IPS-15b (cell line): ENCODE data around the gene PTPRU.

Source experiments
- H3K27me3 ChIP-seq: one replicate; pipeline ENCODE4 v1.6.1; 2013; ENCODE audit warnings: low read length; ENCODE audit not compliant: control insufficient read depth, insufficient read depth
- H3K36me3 ChIP-seq: one replicate; pipeline ENCODE4 v1.6.1; 2013; ENCODE audit warnings: low read length; ENCODE audit not compliant: control insufficient read depth, insufficient read depth
- H3K4me1 ChIP-seq: one replicate; pipeline ENCODE4 v1.6.1; 2013; ENCODE audit warnings: mild to moderate bottlenecking, low read length; ENCODE audit not compliant: control insufficient read depth, insufficient read depth
- H3K4me3 ChIP-seq: one replicate; pipeline ENCODE4 v1.5.1; 2013; ENCODE audit warnings: low read depth, low read length
- H3K9ac ChIP-seq: one replicate; pipeline ENCODE4 v1.6.1; 2013; ENCODE audit warnings: low read depth, mild to moderate bottlenecking, low read length
- H3K9me3 ChIP-seq: one replicate; pipeline ENCODE4 v1.6.1; 2013; ENCODE audit warnings: mild to moderate bottlenecking, low read length; ENCODE audit not compliant: control insufficient read depth, insufficient read depth

Gene PTPRU

GRCh38 chr1:29237852-29238619 lies 1.7 kb downstream of the PTPRU start:
- H3K4me1 ChIP-seq, result peaks cover 17% of the 10 kb centered on the region
- H3K27me3 ChIP-seq, result peaks cover 53% of the 10 kb centered on the region
- H3K9ac ChIP-seq, result no peak overlapping the region
- peak overlapping the region; percentile 61 for H3K4me3 ChIP-seq
- H3K9me3 ChIP-seq, result no peaks in the 10 kb centered on the region
- no peaks in the 10 kb centered on the region for H3K36me3 ChIP-seq

GRCh38 chr1:29238620-29239002 lies 2.3 kb downstream of the PTPRU start:
- Histone ChIP-seq H3K4me3 (peak overlapping the region; percentile 61), H3K9ac (no peak overlapping the region), H3K9me3 (no peaks in the 10 kb centered on the region), H3K4me1 (peaks cover 20% of the 10 kb centered on the region), H3K36me3 (no peaks in the 10 kb centered on the region), H3K27me3 (peaks cover 52% of the 10 kb centered on the region)

- H3K4me3 ChIP-seq, result peak overlapping the region; percentile 26
- peaks cover 20% of the 10 kb centered on the region for H3K4me1 ChIP-seq
- no peak overlapping the region for H3K9ac ChIP-seq
- H3K9me3 ChIP-seq, result no peaks in the 10 kb centered on the region
- H3K36me3 ChIP-seq, result no peaks in the 10 kb centered on the region
- H3K27me3 ChIP-seq, result peaks cover 47% of the 10 kb centered on the region
These were observed 2.8 kb downstream of the PTPRU start for GRCh38 chr1:29239142-29239541.

- H3K4me3 ChIP-seq, result no peak overlapping the region
- no peak overlapping the region for H3K9ac ChIP-seq
- H3K27me3 ChIP-seq, result peaks cover 38% of the 10 kb centered on the region
- H3K36me3 ChIP-seq, result no peaks in the 10 kb centered on the region
- H3K9me3 ChIP-seq, result no peaks in the 10 kb centered on the region
- peaks cover 20% of the 10 kb centered on the region for H3K4me1 ChIP-seq
These were observed 4.1 kb downstream of the PTPRU start for GRCh38 chr1:29240400-29240837.

GRCh38 chr1:29240986-29241385 lies 4.7 kb downstream of the PTPRU start:
- H3K27me3 ChIP-seq, result peaks cover 32% of the 10 kb centered on the region

GRCh38 chr1:29243023-29243870 lies 6.9 kb downstream of the PTPRU start:
- H3K36me3 ChIP-seq, result no peaks in the 10 kb centered on the region
- H3K9ac ChIP-seq, result no peak overlapping the region
- H3K27me3 ChIP-seq, result peaks cover 18% of the 10 kb centered on the region
- H3K4me3 ChIP-seq, result no peak overlapping the region
- H3K9me3 ChIP-seq, result no peaks in the 10 kb centered on the region
- H3K4me1 ChIP-seq, result peaks cover 17% of the 10 kb centered on the region

More at GRCh38 chr1:29240986-29241385, 4.7 kb downstream of the PTPRU start:
- H3K4me1 ChIP-seq, result peaks cover 17% of the 10 kb centered on the region
- H3K9me3 ChIP-seq, result no peaks in the 10 kb centered on the region
- no peaks in the 10 kb centered on the region for H3K36me3 ChIP-seq
- no peak overlapping the region for H3K4me3 ChIP-seq
- no peak overlapping the region for H3K9ac ChIP-seq

- Histone ChIP-seq H3K9ac (no peak overlapping the region), H3K4me3 (no peak overlapping the region), H3K9me3 (no peaks in the 10 kb centered on the region), H3K27me3 (peaks cover 12% of the 10 kb centered on the region), H3K4me1 (peaks cover 16% of the 10 kb centered on the region), H3K36me3 (no peaks in the 10 kb centered on the region)
These were observed 7.5 kb downstream of the PTPRU start for GRCh38 chr1:29243871-29244200.

GRCh38 chr1:29245261-29245660 lies 8.9 kb downstream of the PTPRU start:
- H3K36me3 ChIP-seq, result no peaks in the 10 kb centered on the region
- H3K9me3 ChIP-seq, result no peaks in the 10 kb centered on the region
- H3K4me3 ChIP-seq, result no peak overlapping the region
- peaks cover 16% of the 10 kb centered on the region for H3K4me1 ChIP-seq
- H3K9ac ChIP-seq, result no peak overlapping the region
- no peaks in the 10 kb centered on the region for H3K27me3 ChIP-seq

GRCh38 chr1:29245876-29246275 lies 9.6 kb downstream of the PTPRU start:
- Histone ChIP-seq H3K4me1 (peaks cover 16% of the 10 kb centered on the region), H3K9ac (no peak overlapping the region), H3K36me3 (no peaks in the 10 kb centered on the region), H3K4me3 (no peak overlapping the region), H3K9me3 (no peaks in the 10 kb centered on the region), H3K27me3 (no peaks in the 10 kb centered on the region)

GRCh38 chr1:29247044-29247443 lies 10.7 kb downstream of the PTPRU start:
- no peaks in the 10 kb centered on the region for H3K36me3 ChIP-seq
- H3K9ac ChIP-seq, result no peak overlapping the region
- H3K9me3 ChIP-seq, result no peaks in the 10 kb centered on the region
- H3K27me3 ChIP-seq, result no peaks in the 10 kb centered on the region
- peaks cover 16% of the 10 kb centered on the region for H3K4me1 ChIP-seq
- no peak overlapping the region for H3K4me3 ChIP-seq

- peaks cover 16% of the 10 kb centered on the region for H3K4me1 ChIP-seq
- H3K4me3 ChIP-seq, result no peak overlapping the region
- no peak overlapping the region for H3K9ac ChIP-seq
- no peaks in the 10 kb centered on the region for H3K9me3 ChIP-seq
- H3K36me3 ChIP-seq, result no peaks in the 10 kb centered on the region
- no peaks in the 10 kb centered on the region for H3K27me3 ChIP-seq
These were observed 11.4 kb downstream of the PTPRU start for GRCh38 chr1:29247571-29248273.
